ENCODE measurements around the gene PLB1.

PLB1 gene

GRCh38 chr2:28449488-28450395 lies 46.1 kb upstream of the PLB1 start:
- TF ChIP-seq CTCF (IDR thresholded peaks at IDR 0.05; ENCODE audit: low read depth, low read length): no peak
- no peak for DNase-seq (ENCODE audit: extremely low read depth, low read depth)

GRCh38 chr2:28450901-28451565 lies 44.8 kb upstream of the PLB1 start:
- no peak for DNase-seq (ENCODE audit: extremely low read depth, low read depth)
- TF ChIP-seq CTCF (IDR thresholded peaks at IDR 0.05; ENCODE audit: low read depth, low read length): no peak

GRCh38 chr2:28451793-28452533 lies 43.9 kb upstream of the PLB1 start:
- TF ChIP-seq CTCF (IDR thresholded peaks at IDR 0.05; ENCODE audit: low read depth, low read length): no peak
- no peak for DNase-seq (ENCODE audit: extremely low read depth, low read depth)

GRCh38 chr2:28452534-28453081 lies 43.3 kb upstream of the PLB1 start:
- TF ChIP-seq CTCF (IDR thresholded peaks at IDR 0.05; ENCODE audit: low read depth, low read length): peak; percentile 98
- DNase-seq (ENCODE audit: extremely low read depth, low read depth): peak; percentile 15

GRCh38 chr2:28453396-28453795 lies 42.5 kb upstream of the PLB1 start:
- TF ChIP-seq CTCF (IDR thresholded peaks at IDR 0.05; ENCODE audit: low read depth, low read length): no peak
- no peak for DNase-seq (ENCODE audit: extremely low read depth, low read depth)

GRCh38 chr2:28454016-28454930 lies 41.6 kb upstream of the PLB1 start:
- no peak for DNase-seq (ENCODE audit: extremely low read depth, low read depth)
- TF ChIP-seq CTCF (IDR thresholded peaks at IDR 0.05; ENCODE audit: low read depth, low read length): no peak
